OCI-LY1 (cell line): ENCODE measurements around the gene STXBP6.

Experiments used
- H2AFZ ChIP-seq: fragments of 200-600 bp; sonication (generic), shearing (Covaris generic); 2 replicates; pipeline ENCODE4 v1.6.0; 2014; ENCODE audit warnings: antibody characterized with exemption, mild to moderate bottlenecking, low read length
- H3F3A ChIP-seq: fragments of 200-600 bp; sonication (generic), shearing (Covaris generic); 2 replicates; pipeline ENCODE4 v1.6.0; 2014; ENCODE audit warnings: mild to moderate bottlenecking, antibody characterized with exemption, low read length, moderate library complexity; ENCODE audit not compliant: insufficient read depth
- H3K27ac ChIP-seq: fragments of 200-600 bp; sonication (generic); 2 replicates; pipeline ENCODE4 v1.5.1; 2014; ENCODE audit warnings: low read length, mixed run types, mild to moderate bottlenecking, low read depth; ENCODE audit not compliant: poor library complexity, severe bottlenecking
- H3K27me3 ChIP-seq: fragments of 200-600 bp; sonication (generic); 2 replicates; pipeline ENCODE4 v1.6.0; 2014; ENCODE audit warnings: antibody characterized with exemption, mild to moderate bottlenecking, low read length, moderate library complexity; ENCODE audit not compliant: insufficient read depth
- H3K36me3 ChIP-seq: fragments of 200-600 bp; sonication (generic); 2 replicates; pipeline ENCODE4 v1.6.1; 2014; ENCODE audit warnings: mild to moderate bottlenecking, antibody characterized with exemption, low read length, moderate library complexity, mixed read lengths; ENCODE audit not compliant: insufficient read depth
- H3K4me1 ChIP-seq: fragments of 200-600 bp; sonication (generic); 2 replicates; pipeline ENCODE4 v1.5.1; 2014; ENCODE audit warnings: mild to moderate bottlenecking, low read length, moderate library complexity; ENCODE audit not compliant: insufficient read depth, severe bottlenecking
- H3K4me2 ChIP-seq: fragments of 200-600 bp; sonication (generic), shearing (Covaris generic); 2 replicates; pipeline ENCODE4 v1.6.1; 2014; ENCODE audit warnings: low read length
- H3K4me3 ChIP-seq: fragments of 200-600 bp; sonication (generic); 2 replicates; pipeline ENCODE4 v1.5.1; 2014; ENCODE audit warnings: low read length, low read depth, mild to moderate bottlenecking, mixed read lengths; ENCODE audit not compliant: poor library complexity, severe bottlenecking
- H3K79me2 ChIP-seq: fragments of 200-600 bp; shearing (Covaris generic); 2 replicates; pipeline ENCODE4 v1.6.1; 2016; ENCODE audit warnings: mixed run types, low read length, mixed read lengths; ENCODE audit not compliant: insufficient read depth
- H3K9ac ChIP-seq: fragments of 200-600 bp; sonication (generic), shearing (Covaris generic); 2 replicates; pipeline ENCODE4 v1.6.1; 2014; ENCODE audit warnings: mild to moderate bottlenecking, low read length, mixed read lengths
- H3K9me2 ChIP-seq: fragments of 200-600 bp; sonication (generic), shearing (Covaris generic); 2 replicates; pipeline ENCODE4 v1.6.1; 2014; ENCODE audit warnings: low read depth, mild to moderate bottlenecking, low read length, mixed read lengths
- H3K9me3 ChIP-seq: fragments of 200-600 bp; shearing (Covaris generic); 2 replicates; pipeline ENCODE4 v1.6.1; 2014; ENCODE audit warnings: low read length, mixed read lengths
- H4K20me1 ChIP-seq: fragments of 200-600 bp; sonication (generic), shearing (Covaris generic); 2 replicates; pipeline ENCODE4 v1.6.0; 2016; ENCODE audit warnings: mild to moderate bottlenecking, low read length; ENCODE audit not compliant: insufficient read depth
- CTCF ChIP-seq: fragments of 200-600 bp; sonication (generic), shearing (Covaris generic); IDR thresholded peaks from 2 replicates; pipeline ENCODE4 v1.5.1; 2017; ENCODE audit warnings: mild to moderate bottlenecking, antibody characterized with exemption, low read length, moderate library complexity, mixed read lengths
- EZH2 ChIP-seq: fragments of 200-600 bp; sonication (generic), shearing (Covaris generic); IDR thresholded peaks from 2 replicates; pipeline ENCODE4 v1.8.0; 2017; ENCODE audit warnings: borderline replicate concordance, mixed run types, mild to moderate bottlenecking, antibody characterized with exemption, low read length, moderate library complexity, mixed read lengths

STXBP6 gene

GRCh38 chr14:24957814-24958213, 92.1 kb downstream of the STXBP6 start:
- TF ChIP-seq EZH2: no peak
- no peak for TF ChIP-seq CTCF
- Histone ChIP-seq H3K4me3 (no peak overlapping the region), H3K9ac (no peak overlapping the region)

DNA sequence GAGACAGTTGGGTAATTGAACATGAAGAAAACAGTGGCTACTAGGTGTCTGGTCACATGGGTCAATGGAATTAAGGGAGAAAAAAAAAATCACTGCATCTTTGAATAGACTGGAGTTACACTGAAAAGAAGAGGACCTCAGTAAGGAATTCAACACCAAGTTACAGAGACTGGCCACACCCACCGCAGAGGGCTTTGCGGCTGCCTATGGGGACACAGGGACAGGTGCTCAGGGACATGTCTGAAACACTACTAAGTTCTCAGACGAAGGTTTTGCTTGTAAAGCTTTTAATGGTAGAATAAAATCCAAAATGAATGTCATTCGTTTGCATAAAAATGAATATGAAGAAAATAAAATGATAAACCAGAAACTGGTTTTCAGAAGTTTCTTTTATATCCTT, 93.8 kb downstream of the STXBP6 start:
- no peak overlapping the region for H3K4me2 ChIP-seq
- H3K4me1 ChIP-seq: no peaks in the 10 kb centered on the region
- no peak overlapping the region for H2AFZ ChIP-seq
- H3K36me3 ChIP-seq: no peaks in the 10 kb centered on the region
- H3F3A ChIP-seq: no peaks in the 10 kb centered on the region
- H3K9ac ChIP-seq: no peak overlapping the region
- no peak overlapping the region for H3K27ac ChIP-seq
- no peaks in the 10 kb centered on the region for H4K20me1 ChIP-seq
- no peak overlapping the region for H3K4me3 ChIP-seq
- H3K27me3 ChIP-seq: no peaks in the 10 kb centered on the region
- no peaks in the 10 kb centered on the region for H3K9me3 ChIP-seq
- TF ChIP-seq EZH2: no peak
- TF ChIP-seq CTCF: no peak
- no peaks in the 10 kb centered on the region for H3K79me2 ChIP-seq
- no peaks in the 10 kb centered on the region for H3K9me2 ChIP-seq

More at GRCh38 chr14:24957814-24958213, 92.1 kb downstream of the STXBP6 start:
- H3K27me3 ChIP-seq: no peaks in the 10 kb centered on the region
- no peaks in the 10 kb centered on the region for H3K79me2 ChIP-seq
- H2AFZ ChIP-seq: no peak overlapping the region
- H3K9me2 ChIP-seq: no peaks in the 10 kb centered on the region
- H3K36me3 ChIP-seq: no peaks in the 10 kb centered on the region
- H4K20me1 ChIP-seq: no peaks in the 10 kb centered on the region
- H3K4me2 ChIP-seq: no peak overlapping the region
- no peak overlapping the region for H3K27ac ChIP-seq
- H3K4me1 ChIP-seq: no peaks in the 10 kb centered on the region
- no peaks in the 10 kb centered on the region for H3F3A ChIP-seq
- H3K9me3 ChIP-seq: no peaks in the 10 kb centered on the region

- no peaks in the 10 kb centered on the region for H3K4me1 ChIP-seq
- no peak overlapping the region for H3K4me3 ChIP-seq
- H3K9me3 ChIP-seq: no peaks in the 10 kb centered on the region
- H3K27ac ChIP-seq: no peak overlapping the region
- TF ChIP-seq CTCF: no peak
- TF ChIP-seq EZH2: no peak
- no peak overlapping the region for H2AFZ ChIP-seq
- no peaks in the 10 kb centered on the region for H3K9me2 ChIP-seq
- no peaks in the 10 kb centered on the region for H3F3A ChIP-seq
- H3K9ac ChIP-seq: no peak overlapping the region
- no peaks in the 10 kb centered on the region for H3K36me3 ChIP-seq
- H3K79me2 ChIP-seq: no peaks in the 10 kb centered on the region
- H4K20me1 ChIP-seq: no peaks in the 10 kb centered on the region
- no peaks in the 10 kb centered on the region for H3K27me3 ChIP-seq
- no peak overlapping the region for H3K4me2 ChIP-seq
Observed at GRCh38 chr14:24954700-24955037, 95.3 kb downstream of the STXBP6 start.
